DMS53 (cell line): ENCODE results near the gene OR6K6.

Experiments used
- DNase-seq: peaks from one replicate; lab custom pipeline; 2025; lab: John Stamatoyannopoulos, UW

Gene OR6K6

GRCh38 chr1:158754420-158754819 lies at the start of gene OR6K6:
TSS of gene OR6K6 (plus strand) at chr1:158754720. CDS start at chr1:158754888, 168 bp downstream.
- no peak for DNase-seq

GRCh38 chr1:158706096-158706495 lies 48.4 kb upstream of the OR6K6 start:
- DNase-seq: no peak

GRCh38 chr1:158711098-158711497 lies 43.4 kb upstream of the OR6K6 start:
- no peak for DNase-seq

GRCh38 chr1:158714754-158715153 lies 39.8 kb upstream of the OR6K6 start:
- DNase-seq: no peak

- DNase-seq: no peak
Measured at GRCh38 chr1:158716335-158716734, 38.2 kb upstream of the OR6K6 start.

GRCh38 chr1:158717344-158717743 lies 37.2 kb upstream of the OR6K6 start:
- no peak for DNase-seq

GRCh38 chr1:158719664-158720063 lies 34.9 kb upstream of the OR6K6 start:
- no peak for DNase-seq

- DNase-seq: no peak
Measured at GRCh38 chr1:158720620-158721019, 33.9 kb upstream of the OR6K6 start, which contains the start of gene OR6K3. TSS of gene OR6K3 (minus strand) at chr1:158720720. CDS start at chr1:158718115, 2,605 bp downstream.

- DNase-seq: no peak
Measured at GRCh38 chr1:158724442-158724841, 30.1 kb upstream of the OR6K6 start.

- no peak for DNase-seq
Measured at GRCh38 chr1:158728510-158729225, 25.9 kb upstream of the OR6K6 start.

GRCh38 chr1:158730453-158730852 lies 24.1 kb upstream of the OR6K6 start:
- no peak for DNase-seq

GRCh38 chr1:158731707-158732106 lies 22.8 kb upstream of the OR6K6 start:
- DNase-seq: no peak

- no peak for DNase-seq
Measured at GRCh38 chr1:158732524-158732923, 22.0 kb upstream of the OR6K6 start.

GRCh38 chr1:158735848-158736247 lies 18.7 kb upstream of the OR6K6 start:
- DNase-seq: no peak

GRCh38 chr1:158752155-158752712 lies 2.3 kb upstream of the OR6K6 start:
- DNase-seq: no peak

GRCh38 chr1:158771950-158772866 lies 17.7 kb downstream of the OR6K6 start, which contains the start of gene OR6N1:
TSS of gene OR6N1 (minus strand) at chr1:158772195. CDS start at chr1:158766682, 5,513 bp downstream.
- no peak for DNase-seq

GRCh38 chr1:158781104-158781503 lies 26.6 kb downstream of the OR6K6 start, which contains the start of gene OR6N2:
TSS of gene OR6N2 (minus strand) at chr1:158781204. CDS start at chr1:158777635, 3,569 bp downstream.
- no peak for DNase-seq

GRCh38 chr1:158793604-158794003 lies 39.1 kb downstream of the OR6K6 start:
- DNase-seq: peak; percentile 47

- DNase-seq: no peak
Measured at GRCh38 chr1:158794247-158794646, 39.7 kb downstream of the OR6K6 start.

GRCh38 chr1:158798531-158798930 lies 44.0 kb downstream of the OR6K6 start:
- peak; percentile 13 for DNase-seq

GRCh38 chr1:158799689-158800088 lies 45.2 kb downstream of the OR6K6 start:
- DNase-seq: peak; percentile 5

GRCh38 chr1:158800526-158800925 lies 46.0 kb downstream of the OR6K6 start:
- DNase-seq: no peak
